Upper lobe of right lung (tissue), 1 donor: ENCODE measurements around the gene SERPINE1. TPM values are rescaled to one million over a fixed set of nuclear protein-coding genes. Genes with fewer than 3 reads are reported as not detected.
"Not testable (repeated sequence)": the region's sequence is repeated elsewhere in the genome, so short reads cannot be mapped to it uniquely, and the experiment has no call there.

Experiments
- ATAC-seq: fragments of 200-7000 bp; cut with Tn5 transposase; one replicate; pipeline ENCODE4 v1.9.1; 2020; ENCODE audit warnings: mild to moderate bottlenecking, moderate library complexity
- DNase-seq: peaks from one replicate; pipeline ENCODE4 v3.0.0-alpha.2; 2020
- H3K27ac ChIP-seq: fragments of 200-600 bp; one replicate; pipeline ENCODE4 v1.8.0; 2022
- H3K27me3 ChIP-seq: fragments of 200-600 bp; one replicate; pipeline ENCODE4 v1.8.0; 2022; ENCODE audit warnings: mild to moderate bottlenecking
- H3K36me3 ChIP-seq: fragments of 200-600 bp; one replicate; pipeline ENCODE4 v1.8.0; 2022
- H3K4me1 ChIP-seq: fragments of 200-600 bp; one replicate; pipeline ENCODE4 v1.8.0; 2022
- H3K4me3 ChIP-seq: fragments of 200-600 bp; one replicate; pipeline ENCODE4 v1.8.0; 2022; ENCODE audit warnings: mild to moderate bottlenecking
- H3K9me3 ChIP-seq: fragments of 200-600 bp; one replicate; pipeline ENCODE4 v1.8.0; 2022
- CTCF ChIP-seq: fragments of 200-600 bp; IDR thresholded peaks from one replicate; pipeline ENCODE4 v1.8.0; 2022; ENCODE audit warnings: antibody characterized with exemption
- intact Hi-C: fragments of 100-400 bp; cut with DNase I; formaldehyde crosslinking; loops from one replicate; pipeline ENCODE4 v1.11.0; 2022
- total RNA-seq: library from RNA; stranded (reverse); fragmentation: NEBNext Ultra II Directional; extraction: Animal tissue kit (Norgen Biotek cat#: 25700); gene quantifications from one replicate; pipeline ENCODE4 v1.2.1, GENCODE V29; 2021
- donor health status: DM: no; HTN: yes; CAD: no; lungs with severe emphysema.

SERPINE1 gene
- total RNA-seq, 1 donor from 2014 or later: 13.7 TPM

GRCh38 chr7:101128040-101128834 is 1.3 kb downstream of the SERPINE1 start:
- Histone ChIP-seq H3K4me3 (no peak overlapping the region), H3K27ac (no peak overlapping the region), H3K9me3 (no peaks in the 10 kb centered on the region), H3K36me3 (no peaks in the 10 kb centered on the region), H3K4me1 (peaks cover 33% of the 10 kb centered on the region), H3K27me3 (peaks cover 4% of the 10 kb centered on the region)
- TF ChIP-seq CTCF: no peak
- intact Hi-C loops: no loop called here
- no peak for ATAC-seq
- DNase-seq: no peak

DNA sequence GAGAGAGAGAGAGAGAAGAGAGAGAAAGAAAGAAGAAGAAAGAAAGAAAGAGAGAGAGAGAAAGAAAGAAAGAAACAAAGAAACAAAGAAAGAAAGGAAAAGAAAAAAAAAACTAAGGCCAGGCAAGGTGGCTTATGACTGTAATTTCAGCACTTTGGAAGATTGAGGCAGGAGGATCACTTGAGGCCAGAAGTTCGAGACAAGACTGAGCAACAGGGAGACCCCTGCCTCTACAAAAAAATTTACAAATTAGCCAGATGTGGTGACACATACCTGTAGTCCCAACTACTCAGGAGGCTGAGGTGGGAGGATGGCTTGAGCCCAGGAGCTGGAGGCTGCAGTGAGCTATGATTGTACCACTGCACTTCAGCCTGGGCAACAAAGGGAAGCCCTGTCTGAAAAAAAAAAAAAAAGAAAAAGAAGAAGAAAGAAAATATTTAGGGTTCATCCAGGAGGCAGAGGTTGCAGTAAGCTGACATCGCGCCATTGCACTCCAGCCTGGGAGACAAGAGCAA is 2.8 kb downstream of the SERPINE1 start:
- TF ChIP-seq CTCF: no peak
- Histone ChIP-seq H3K36me3 (no peaks in the 10 kb centered on the region), H3K27me3 (peaks cover 4% of the 10 kb centered on the region), H3K4me3 (no peak overlapping the region), H3K4me1 (peaks cover 26% of the 10 kb centered on the region), H3K27ac (no peak overlapping the region), H3K9me3 (no peaks in the 10 kb centered on the region)
- ATAC-seq (no peak), DNase-seq (no peak)
- intact Hi-C loops: no loop called here

GRCh38 chr7:101132626-101133600 is 6.0 kb downstream of the SERPINE1 start:
- H3K4me3 ChIP-seq, H3K27me3 ChIP-seq, H3K4me1 ChIP-seq, ATAC-seq, H3K9me3 ChIP-seq, H3K36me3 ChIP-seq, intact Hi-C loops, H3K27ac ChIP-seq, DNase-seq: not testable (repeated sequence)

- no peaks in the 10 kb centered on the region for H3K9me3 ChIP-seq
- DNase-seq: no peak
- TF ChIP-seq CTCF: no peak
- H3K27me3 ChIP-seq: no peaks in the 10 kb centered on the region
- ATAC-seq: no peak
- intact Hi-C loops: no loop called here
- no peak overlapping the region for H3K4me3 ChIP-seq
- H3K36me3 ChIP-seq: no peaks in the 10 kb centered on the region
- no peak overlapping the region for H3K27ac ChIP-seq
- H3K4me1 ChIP-seq: peaks cover 12% of the 10 kb centered on the region
Observed at GRCh38 chr7:101133621-101134398, 6.9 kb downstream of the SERPINE1 start.

GRCh38 chr7:101134399-101134980 is 7.6 kb downstream of the SERPINE1 start:
- Histone ChIP-seq H3K27me3 (no peaks in the 10 kb centered on the region), H3K36me3 (no peaks in the 10 kb centered on the region), H3K9me3 (no peaks in the 10 kb centered on the region), H3K4me1 (peaks cover 16% of the 10 kb centered on the region), H3K4me3 (no peak overlapping the region), H3K27ac (no peak overlapping the region)
- intact Hi-C loops: no loop called here
- DNase-seq (no peak), ATAC-seq (no peak)
- no peak for TF ChIP-seq CTCF
